Right ventricle myocardium superior (tissue), 1 donor: Measurements from ENCODE around the gene CLEC18A. TPM values are rescaled to one million over a fixed set of nuclear protein-coding genes. Genes with fewer than 3 reads are reported as not detected.
"Not testable (repeated sequence)": the region's sequence is repeated elsewhere in the genome, so short reads cannot be mapped to it uniquely, and the experiment has no call there.

Source experiments
- ATAC-seq: fragments of 200-7000 bp; cut with Tn5 transposase; one replicate; pipeline ENCODE4 v1.9.1; 2020; ENCODE audit warnings: mild to moderate bottlenecking; ENCODE audit not compliant: poor library complexity
- DNase-seq: peaks from one replicate; pipeline ENCODE4 v3.0.0-alpha.2; 2020
- intact Hi-C: fragments of 100-400 bp; cut with DNase I; formaldehyde crosslinking; loops from one replicate; pipeline ENCODE4 v1.11.2; 2022
- total RNA-seq: library from RNA; stranded (reverse); fragmentation: NEBNext Ultra II Directional; extraction: Animal tissue kit (Norgen Biotek cat#: 25700); gene quantifications from one replicate; pipeline ENCODE4 v1.2.1, GENCODE V29; 2021
- donor health status: DM: no; HTN: yes; CAD: no; lungs with severe emphysema.

The CLEC18A gene
- total RNA-seq, 1 donor from 2014 or later = 0.24 TPM

GRCh38 chr16:69941251-69942098 is 9.7 kb upstream of the CLEC18A start:
- DNase-seq = no peak
- peak; percentile 13 for ATAC-seq
- intact Hi-C loops = no loop called here

DNA sequence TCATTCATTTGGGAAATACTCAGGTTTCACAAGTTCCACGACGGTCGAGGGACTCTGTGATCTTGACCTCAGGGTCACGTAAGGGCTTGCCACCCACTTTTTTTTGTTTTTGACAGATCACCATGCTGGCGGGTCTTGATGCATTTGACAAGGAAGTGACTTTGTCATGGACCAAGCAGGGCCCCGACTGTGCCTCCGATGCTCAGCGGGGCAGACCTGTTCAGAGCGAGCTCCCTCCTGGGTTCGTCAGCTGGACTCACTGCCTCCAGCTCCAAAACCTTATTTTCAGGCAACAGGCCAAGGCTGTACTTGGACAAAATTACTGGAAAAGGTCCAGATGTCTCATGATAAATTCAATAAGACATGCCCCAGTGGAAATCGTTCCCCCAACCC is 9.0 kb upstream of the CLEC18A start:
- intact Hi-C loops = no loop called here
- DNase-seq (no peak), ATAC-seq (peak; percentile 36)

DNA sequence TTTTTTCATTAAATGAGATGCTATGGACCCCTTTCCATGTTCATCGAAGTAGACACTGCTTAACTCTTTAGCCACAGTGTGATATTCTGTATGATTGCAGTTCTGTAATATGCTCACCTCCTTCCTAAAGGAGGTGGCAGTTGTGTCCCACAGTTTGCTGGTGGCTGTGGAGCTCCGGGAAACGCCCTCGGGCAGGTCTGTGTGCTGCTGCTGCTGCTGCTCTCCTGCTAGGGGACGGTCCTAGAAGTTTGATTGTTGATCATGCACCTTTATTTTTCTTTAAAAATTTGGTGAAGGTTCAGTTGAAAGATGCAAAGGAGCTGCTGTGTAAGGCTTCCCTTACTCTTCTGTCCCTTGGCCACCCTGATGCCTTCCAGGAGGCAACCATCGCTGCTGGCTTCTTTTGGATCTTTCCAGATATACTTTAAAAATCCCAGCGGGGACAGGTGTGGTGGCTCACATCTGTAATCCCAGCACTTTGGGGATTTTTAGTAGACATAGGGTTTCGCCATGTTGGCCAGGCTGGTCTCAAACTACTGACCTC is 8.4 kb upstream of the CLEC18A start:
- DNase-seq (no peak), ATAC-seq (no peak)

DNA sequence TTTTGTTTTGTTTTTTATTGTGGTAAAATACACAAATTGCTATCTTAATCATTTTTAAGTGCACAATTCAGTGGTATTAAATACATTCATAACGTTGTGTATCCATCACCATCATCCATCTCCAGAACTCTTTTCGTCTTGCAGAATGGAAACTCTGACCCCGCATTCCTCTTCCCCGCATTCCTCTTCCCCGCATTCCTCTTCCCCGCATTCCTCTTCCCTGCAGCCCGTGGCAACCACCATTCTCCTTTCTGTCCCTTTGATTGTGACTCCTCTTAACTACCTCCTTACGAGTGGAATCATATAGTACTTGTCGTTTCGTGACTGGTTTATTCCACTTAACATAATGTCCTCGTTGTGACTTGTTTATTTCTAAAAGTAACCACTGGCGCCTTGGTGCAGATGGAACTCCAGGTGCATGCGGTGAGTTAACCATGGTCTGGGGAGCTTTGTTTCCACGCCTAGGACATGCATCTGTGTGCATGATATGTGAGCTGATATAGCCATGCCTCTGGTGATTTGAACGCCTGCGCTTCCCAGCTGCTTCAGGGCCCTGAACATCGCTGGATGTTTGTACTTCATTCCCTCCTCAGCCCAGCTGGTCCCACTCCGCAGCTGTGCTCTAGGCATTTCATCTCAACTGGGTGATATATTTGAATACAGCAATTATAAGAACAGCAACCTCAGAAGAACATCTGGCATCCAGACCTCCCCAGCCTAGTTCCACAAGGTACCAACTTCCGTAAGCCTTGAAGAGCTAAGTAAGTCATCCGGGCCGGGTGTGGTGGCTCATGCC is 7.7 kb upstream of the CLEC18A start:
- intact Hi-C loops, DNase-seq: not testable (repeated sequence)
- peak; percentile 24 for ATAC-seq

More for the DNA sequence above, 8.4 kb upstream of the CLEC18A start:
- intact Hi-C loops = no loop called here

- intact Hi-C loops, DNase-seq, ATAC-seq: not testable (repeated sequence)
Measured at GRCh38 chr16:69950411-69950810, 723 bp upstream of the CLEC18A start.

DNA sequence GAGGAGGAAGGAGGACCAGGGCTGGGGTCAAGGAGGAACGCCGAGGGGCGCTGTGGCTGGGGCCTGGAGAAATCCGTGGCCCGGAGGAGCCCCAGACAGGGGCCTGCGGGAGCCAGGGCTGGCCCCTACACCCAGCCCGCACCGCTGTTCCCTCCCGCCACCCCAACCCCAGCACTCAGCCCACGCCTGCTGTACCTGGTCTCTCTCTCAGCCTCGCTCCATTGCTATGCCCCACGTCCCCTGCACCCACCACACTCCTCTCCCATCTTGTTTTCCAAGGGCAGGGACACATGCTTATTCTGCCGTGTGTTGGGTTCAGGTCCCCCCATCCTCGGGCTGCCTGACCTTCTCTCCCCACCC is 518 bp downstream of the CLEC18A start:
- intact Hi-C loops, DNase-seq, ATAC-seq: not testable (repeated sequence)

DNA sequence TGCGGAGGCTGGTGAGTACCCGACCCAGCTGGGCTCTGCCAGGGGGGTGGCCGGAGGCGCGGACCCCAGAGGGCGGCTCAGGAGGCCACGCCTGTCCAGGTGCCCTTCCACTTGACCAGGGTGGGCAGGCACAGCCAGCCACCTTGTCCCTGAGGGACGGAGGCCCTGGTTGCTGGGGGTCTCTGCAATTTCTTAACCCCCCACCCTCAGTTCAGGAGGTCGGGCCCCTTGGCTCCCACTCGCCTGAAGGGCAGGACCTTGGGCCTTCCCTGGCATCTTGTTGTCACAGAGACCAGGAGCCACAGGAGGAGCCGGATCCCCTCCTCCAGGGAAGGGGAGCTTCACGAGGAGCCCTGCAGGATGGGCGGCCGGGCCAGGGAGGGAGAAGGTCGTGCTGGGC is 982 bp downstream of the CLEC18A start:
- ATAC-seq, DNase-seq: not testable (repeated sequence)

GRCh38 chr16:69952572-69953355 is 1.6 kb downstream of the CLEC18A start:
- DNase-seq, ATAC-seq, intact Hi-C loops: not testable (repeated sequence)

More for the DNA sequence above, 982 bp downstream of the CLEC18A start:
- intact Hi-C loops = not testable (repeated sequence)

GRCh38 chr16:69954241-69954640 is 3.1 kb downstream of the CLEC18A start:
- ATAC-seq, DNase-seq, intact Hi-C loops: not testable (repeated sequence)

DNA sequence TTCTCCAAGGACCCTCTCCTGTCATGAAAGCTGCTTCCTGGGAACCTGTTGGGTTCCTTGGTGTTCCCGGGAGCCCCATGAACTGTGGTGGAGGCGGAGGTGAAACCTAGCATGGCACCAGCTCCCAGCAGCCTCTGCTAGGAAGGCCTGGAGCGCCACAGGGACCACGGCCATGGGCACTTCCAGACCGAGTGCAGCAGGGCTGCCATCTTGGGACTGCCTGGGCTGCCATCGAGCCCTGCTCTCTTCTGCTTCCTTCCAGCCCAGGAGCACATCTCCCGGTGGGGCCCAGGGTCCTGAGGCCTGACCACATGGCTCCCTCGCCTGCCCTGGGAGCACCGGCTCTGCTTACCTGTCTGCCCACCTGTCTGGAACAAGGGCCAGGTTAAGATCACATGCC is 12.2 kb downstream of the CLEC18A start:
- intact Hi-C loops, DNase-seq, ATAC-seq: not testable (repeated sequence)

DNA sequence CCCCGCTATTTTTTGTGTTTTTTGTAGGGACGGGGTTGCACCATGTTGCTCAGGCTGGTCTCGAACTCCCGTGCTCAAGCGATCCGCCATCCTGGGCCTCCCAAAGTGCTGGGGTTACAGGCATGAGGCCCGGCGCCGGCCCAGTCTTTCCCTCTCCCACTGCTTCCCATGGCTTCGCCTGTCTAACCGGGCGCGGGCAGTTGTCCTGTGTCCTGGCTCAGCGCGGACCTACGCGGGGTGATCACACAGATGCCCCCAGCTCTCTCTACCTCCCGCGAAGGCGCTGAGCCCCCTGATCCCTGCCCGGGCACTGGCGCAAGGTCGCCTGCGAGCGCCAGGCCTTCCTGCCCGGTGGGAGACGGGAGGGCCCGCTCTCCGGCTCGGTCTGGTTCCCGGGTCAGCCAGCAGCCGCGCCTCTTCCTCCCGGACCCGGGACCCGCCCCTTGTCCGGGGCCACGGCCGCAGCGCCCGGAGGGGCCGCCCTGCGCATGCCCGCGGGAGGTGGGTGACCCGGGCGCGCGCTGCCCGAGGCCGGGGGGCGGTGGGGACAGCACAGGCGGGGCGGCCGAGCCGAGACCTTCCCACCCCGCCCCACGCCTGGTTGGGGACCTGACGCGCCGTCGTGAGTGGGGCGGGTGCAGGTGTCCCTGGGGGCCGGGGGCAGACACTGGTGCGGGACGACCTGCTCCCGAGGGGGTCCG is 14.0 kb downstream of the CLEC18A start:
- DNase-seq (peak; percentile 86), ATAC-seq (peak; percentile 98)
- intact Hi-C loops = not testable (repeated sequence)

GRCh38 chr16:69965661-69966054 is 14.5 kb downstream of the CLEC18A start:
- DNase-seq = not testable (repeated sequence)
- ATAC-seq = peak; percentile 74

DNA sequence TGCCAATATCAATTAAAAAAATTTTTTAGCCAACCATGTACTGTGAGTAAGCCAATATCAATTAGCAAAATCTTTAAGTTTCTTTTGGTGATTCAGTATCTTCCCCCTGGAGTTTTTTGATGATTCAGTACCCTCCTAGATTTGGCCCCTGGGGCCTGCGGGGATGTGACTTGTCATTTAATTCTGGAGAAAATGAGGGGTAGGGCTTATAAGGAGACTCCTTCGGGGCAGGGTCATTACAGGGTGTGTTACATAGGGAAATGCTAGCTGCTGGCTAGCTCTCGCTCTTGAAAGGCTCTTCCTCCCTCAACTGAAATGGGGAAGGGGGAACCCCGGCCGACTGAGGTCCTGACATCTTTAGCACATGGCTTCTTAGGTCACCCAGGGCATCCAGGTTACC is 16.6 kb downstream of the CLEC18A start:
- ATAC-seq = not testable (repeated sequence)

More at GRCh38 chr16:69965661-69966054, 14.5 kb downstream of the CLEC18A start:
- intact Hi-C loops = not testable (repeated sequence)

GRCh38 chr16:69968125-69968524 is 17.0 kb downstream of the CLEC18A start:
- DNase-seq, ATAC-seq, intact Hi-C loops: not testable (repeated sequence)

More for the DNA sequence above, 16.6 kb downstream of the CLEC18A start:
- DNase-seq, intact Hi-C loops: not testable (repeated sequence)

DNA sequence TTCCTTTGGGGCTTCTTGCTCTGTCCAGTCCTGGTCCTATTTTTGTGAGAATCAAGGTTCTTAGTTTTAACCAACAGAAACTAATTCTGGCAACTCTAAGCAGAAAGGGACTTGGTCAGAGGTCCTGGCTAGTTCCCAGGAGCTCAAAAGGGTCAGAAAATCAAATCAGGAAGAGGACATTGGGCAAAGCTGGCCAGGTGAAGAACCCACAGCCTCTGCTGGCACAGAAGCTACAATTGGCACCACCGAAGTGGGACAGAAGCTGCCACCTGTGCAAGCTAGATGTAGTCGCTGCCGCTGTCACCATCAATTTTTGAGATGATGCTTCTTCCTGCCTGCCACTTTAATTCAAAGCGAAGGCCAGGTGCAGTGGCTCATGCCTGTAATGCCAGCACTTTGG is 18.5 kb downstream of the CLEC18A start:
- DNase-seq, ATAC-seq, intact Hi-C loops: not testable (repeated sequence)

DNA sequence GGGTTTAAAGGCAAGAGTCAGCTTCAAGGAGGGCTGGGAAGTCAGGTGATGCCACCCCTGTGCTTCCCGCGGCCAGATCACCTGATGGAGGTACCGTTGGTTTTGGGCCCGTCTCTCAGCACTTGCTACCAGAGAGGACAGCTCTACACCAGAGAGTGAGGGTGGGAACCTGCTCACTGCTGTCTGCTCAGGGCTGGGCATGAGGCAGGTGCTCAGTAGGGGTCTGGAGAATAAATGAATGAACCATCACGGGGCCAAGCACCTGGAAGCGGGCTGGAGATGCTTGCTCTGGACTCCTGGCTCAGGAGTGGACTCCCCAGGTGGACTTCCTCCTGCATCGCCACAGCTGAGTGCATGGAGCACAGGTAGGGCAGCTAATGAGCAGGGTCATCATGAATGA is 21.0 kb downstream of the CLEC18A start:
- intact Hi-C loops, ATAC-seq: not testable (repeated sequence)

DNA sequence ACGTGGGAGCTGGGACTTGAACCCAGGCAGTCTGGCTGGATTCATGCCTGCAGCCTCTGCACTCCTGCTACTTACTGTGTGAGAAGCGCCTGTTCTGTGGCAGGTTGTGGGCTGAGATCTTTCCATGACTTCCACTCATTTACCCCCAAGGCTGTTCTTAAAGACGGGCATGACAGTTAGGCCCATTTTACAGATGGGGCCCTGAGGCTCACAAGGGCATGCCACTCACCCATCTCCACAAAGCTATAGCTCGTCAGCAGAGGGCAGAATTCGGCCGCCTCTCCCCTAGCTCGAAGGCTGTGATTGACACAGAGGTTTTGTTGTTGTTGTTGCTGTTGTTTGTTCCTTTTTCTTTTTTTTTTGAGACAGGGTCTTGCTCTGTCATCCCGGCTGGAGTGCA is 21.8 kb downstream of the CLEC18A start:
- ATAC-seq, DNase-seq, intact Hi-C loops: not testable (repeated sequence)

More for the DNA sequence above, 21.0 kb downstream of the CLEC18A start:
- not testable (repeated sequence) for DNase-seq
